ENCODE data around the gene RNPEPL1.

The RNPEPL1 gene

GRCh38 chr2:240566203-240567136, 1.8 kb upstream of the RNPEPL1 start:
- DNase-seq = peak; percentile 71

- no peak for DNase-seq
Measured at GRCh38 chr2:240567137-240567871, 980 bp upstream of the RNPEPL1 start.

DNA sequence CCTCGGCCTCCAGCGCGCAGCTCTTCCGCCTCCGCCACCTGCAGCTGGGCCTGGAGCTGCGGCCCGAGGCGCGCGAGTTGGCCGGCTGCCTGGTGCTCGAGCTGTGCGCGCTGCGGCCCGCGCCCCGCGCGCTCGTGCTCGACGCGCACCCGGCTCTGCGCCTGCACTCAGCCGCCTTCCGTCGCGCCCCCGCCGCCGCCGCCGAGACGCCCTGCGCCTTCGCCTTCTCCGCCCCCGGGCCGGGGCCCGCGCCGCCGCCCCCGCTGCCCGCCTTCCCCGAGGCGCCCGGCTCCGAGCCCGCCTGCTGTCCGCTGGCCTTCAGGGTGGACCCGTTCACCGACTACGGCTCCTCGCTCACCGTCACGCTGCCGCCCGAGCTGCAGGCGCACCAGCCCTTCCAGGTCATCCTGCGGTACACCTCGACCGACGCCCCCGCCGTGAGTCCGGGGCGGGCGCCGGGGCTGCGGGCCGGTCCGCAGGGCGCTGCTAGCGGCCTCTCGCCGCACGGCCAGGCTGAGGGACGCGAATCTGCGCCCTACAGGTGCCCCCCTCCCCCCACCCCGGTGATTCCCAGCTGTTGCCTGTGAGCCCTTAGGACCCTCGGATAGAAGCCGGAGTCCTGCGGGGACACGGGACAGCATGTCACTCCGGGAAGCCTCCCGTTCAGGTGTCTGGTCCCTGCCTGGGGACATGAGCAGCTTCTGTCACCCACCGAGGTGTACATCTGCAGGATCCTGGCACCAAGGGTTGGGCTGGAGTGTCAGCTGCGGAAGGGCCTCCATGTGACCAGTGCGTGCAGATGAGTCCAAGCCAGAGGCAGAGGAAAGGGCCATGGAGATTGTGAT, 616 bp downstream of the RNPEPL1 start:
- DNase-seq = peak; percentile 45

DNA sequence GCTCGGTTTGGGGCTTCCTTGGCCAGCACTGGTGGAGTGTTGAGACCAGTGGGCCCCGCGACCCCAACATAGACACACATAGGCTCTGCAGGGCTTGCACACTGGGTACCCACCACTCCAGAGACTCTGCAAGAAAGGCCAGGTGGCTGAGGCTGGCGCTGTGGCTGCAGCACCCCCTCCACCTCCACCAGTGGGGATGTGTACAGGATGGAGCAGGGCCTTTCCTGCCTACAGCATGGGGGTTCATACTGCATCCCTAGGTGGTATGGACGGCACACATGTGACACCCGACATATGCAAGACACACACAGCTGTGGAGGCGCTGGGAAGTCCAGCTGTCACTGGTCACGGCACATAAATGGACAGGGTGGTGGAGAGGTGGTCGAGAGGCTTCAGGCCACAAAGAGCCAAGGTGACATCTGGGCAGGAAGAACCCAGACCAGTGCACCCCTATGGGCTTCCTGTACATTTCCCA, 1.3 kb downstream of the RNPEPL1 start:
- DNase-seq = no peak

DNA sequence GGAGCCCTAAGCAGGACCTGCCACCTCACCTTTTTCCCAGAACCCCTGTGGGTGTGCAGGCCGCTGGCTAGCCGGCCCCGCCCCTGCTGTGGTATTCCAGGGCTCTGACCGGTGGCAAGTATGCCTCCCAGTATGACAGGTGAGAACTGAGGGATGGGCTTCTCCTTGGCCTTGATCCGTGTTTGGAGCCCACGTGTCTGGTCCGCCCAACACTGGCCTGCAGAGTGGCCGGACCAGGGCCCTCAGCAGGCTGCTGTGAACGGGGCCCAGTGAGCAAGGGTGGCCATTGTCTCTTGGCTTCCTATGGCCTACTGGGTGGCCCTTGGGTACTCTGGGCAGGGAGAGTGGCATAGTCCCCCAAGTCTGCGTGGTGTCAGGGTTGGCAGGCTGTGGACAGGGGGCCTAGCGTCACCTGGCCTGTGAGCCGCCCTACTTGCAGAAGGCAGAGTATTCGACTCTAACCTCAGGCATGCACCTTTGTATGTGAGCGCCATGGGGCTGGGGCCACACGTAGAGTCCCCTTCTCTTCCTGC, 1.8 kb downstream of the RNPEPL1 start:
- DNase-seq = no peak

- DNase-seq = no peak
Measured at GRCh38 chr2:240570531-240571313, 2.4 kb downstream of the RNPEPL1 start.

DNA sequence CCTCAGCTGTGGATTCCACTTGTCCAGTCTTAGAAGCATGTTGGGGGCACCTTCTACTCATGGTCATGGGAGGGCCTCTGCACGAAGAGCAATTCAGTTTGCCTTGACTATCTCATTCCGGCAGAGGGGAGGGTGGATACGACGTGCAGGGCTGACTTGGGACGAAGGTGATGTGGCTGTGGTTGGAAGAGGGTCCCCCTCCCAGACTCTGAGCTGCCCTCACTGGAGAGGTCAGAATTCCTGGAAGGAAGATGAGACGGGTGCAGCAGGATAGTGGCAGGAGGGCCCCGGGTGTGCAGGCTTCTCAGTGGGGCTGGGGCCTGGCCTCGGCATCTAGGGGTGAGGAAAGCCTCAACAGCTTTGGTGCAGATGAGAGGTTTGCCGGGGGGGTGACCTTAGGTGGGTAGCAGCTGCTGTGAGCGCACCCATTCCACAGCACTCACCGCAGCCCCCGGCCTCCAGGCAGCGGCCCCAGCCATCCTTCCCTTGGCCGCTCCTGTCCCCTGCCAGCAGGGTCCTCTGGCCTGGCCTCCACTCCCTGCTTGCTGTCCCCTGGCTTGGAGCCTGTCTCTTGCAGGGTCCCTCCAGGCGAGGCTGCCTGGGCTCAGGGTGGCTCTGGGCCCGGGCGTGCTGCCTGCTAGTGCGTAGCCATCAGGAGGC, 3.2 kb downstream of the RNPEPL1 start:
- no peak for DNase-seq

DNA sequence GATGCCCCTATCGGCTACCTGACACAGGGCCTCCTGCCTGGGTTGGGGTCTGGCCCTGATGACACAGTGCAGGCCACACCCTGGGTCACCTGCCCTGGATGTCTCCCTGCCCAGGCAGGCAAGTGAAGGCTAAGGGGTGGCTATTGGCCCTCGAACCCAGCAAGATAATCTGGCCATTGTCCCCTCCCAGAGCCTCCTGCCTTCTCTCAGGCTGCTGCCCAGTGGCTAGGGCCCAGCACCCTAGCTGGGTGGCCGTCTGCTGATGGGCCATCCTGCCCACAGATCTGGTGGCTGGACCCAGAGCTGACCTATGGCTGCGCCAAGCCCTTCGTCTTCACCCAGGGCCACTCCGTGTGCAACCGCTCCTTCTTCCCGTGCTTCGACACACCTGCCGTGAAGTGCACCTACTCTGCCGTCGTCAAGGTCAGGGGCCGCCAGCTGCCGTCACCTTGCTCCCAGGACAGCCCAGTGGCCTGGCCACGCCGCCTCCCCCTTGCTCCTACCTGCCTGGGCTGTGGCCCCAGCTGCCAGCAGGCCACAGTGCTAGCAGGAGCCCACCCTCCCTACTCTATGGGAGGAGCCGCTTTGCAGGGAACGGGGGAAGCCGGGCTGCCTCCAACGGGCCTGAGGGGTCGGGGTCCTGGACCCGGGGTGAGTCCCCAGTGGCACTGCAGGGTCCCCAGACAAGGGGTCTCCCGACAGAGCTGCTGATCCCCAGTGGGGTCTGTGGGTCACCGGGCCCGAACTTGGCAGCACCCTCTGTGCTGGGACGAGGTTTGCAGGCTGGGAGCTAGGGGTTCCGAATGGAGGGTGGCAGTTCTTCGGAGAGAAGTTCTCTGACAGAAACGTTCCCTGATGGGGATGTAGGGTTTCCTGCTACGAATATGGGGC, 4.1 kb downstream of the RNPEPL1 start:
- DNase-seq = no peak

GRCh38 chr2:240573071-240573515, 4.8 kb downstream of the RNPEPL1 start:
- no peak for DNase-seq

DNA sequence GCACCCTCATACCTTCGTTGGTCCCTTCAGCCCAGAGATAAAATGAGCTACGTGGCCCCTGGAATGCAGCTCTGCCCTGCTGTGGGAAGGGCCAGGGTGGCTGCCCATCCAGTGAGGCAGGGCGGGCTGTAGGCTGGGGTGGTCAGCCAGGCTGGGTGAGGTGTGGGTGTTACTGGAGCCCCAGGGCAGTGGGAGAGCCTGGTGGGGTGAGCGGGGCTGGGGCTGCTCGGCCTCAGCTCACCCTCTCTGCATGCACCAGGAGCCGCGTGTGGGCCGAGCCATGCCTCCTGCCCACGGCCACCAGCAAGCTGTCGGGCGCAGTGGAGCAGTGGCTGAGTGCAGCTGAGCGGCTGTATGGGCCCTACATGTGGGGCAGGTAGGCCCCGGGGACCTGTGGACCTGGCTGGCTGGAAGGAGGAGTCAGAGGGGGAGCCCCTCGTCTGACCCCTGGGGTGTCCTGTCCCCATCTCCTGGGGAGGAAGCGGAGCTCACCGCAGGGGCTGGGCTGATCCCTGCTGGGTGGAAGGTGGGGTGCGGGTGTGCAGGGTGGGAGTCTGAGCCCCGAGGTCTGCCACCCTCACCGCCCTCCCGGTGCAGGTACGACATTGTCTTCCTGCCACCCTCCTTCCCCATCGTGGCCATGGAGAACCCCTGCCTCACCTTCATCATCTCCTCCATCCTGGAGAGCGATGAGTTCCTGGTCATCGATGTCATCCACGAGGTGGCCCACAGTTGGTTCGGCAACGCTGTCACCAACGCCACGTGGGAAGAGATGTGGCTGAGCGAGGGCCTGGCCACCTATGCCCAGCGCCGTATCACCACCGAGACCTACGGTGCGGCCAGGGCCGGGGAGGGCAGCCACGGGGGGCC, 5.5 kb downstream of the RNPEPL1 start:
- no peak for DNase-seq

DNA sequence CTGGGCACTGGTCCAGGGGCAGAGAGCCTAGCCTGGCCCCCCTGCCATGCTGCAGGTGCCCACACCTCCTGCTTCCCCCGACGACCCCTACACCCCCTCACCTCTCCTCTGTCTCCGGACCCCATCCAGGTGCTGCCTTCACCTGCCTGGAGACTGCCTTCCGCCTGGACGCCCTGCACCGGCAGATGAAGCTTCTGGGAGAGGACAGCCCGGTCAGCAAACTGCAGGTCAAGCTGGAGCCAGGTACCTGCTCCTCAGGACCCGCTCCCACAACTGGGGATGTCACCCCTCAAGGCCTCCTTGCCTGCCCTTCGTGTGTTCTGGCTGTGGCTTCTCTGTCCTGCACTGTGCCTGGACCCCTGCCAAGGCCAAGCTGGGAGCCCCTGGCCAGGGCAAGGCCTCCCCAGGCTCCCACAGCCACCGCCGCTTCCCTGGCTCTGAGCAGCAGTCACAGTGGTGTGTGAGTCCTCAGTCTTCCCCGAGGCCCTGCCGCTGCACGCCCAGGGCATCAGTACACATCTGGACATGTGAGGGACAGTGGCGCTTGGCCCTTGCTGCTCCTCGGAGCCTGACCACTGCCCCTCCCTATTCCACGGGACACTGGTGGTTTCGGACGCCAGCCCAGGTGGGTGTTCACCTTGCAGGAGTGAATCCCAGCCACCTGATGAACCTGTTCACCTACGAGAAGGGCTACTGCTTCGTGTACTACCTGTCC, 6.3 kb downstream of the RNPEPL1 start:
- DNase-seq = no peak

GRCh38 chr2:240575101-240575965, 7.0 kb downstream of the RNPEPL1 start:
- no peak for DNase-seq

- no peak for DNase-seq
Measured at GRCh38 chr2:240576036-240576435, 7.8 kb downstream of the RNPEPL1 start.

- no peak for DNase-seq
Measured at GRCh38 chr2:240576436-240577205, 8.3 kb downstream of the RNPEPL1 start.

DNA sequence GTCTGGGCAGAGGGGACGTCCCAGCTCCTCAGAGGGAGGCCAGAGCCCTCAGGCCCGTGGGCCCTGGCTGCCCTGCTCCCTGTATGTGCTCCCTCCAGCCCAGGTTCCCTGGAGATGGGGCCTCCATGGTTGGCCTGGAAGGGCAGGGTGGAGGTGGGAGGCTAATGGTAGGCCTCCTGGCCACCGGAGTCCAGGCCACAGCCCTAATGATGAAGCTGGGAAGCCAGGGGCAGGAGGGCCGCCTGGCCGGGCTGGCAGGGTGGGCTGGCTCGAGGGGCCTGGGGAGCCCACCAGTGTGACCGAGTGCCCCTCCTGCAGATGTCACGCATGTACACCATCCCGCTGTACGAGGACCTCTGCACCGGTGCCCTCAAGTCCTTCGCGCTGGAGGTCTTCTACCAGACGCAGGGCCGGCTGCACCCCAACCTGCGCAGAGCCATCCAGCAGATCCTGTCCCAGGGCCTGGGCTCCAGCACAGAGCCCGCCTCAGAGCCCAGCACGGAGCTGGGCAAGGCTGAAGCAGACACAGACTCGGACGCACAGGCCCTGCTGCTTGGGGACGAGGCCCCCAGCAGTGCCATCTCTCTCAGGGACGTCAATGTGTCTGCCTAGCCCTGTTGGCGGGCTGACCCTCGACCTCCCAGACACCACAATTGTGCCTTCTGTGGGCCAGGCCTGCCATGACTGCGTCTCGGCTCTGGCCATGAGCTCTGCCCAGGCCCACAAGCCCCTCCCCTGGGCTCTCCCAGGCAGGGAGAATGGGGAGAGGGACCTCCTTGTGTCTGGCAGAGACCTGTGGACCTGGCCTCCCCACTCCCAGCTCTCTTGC, 9.2 kb downstream of the RNPEPL1 start:
- DNase-seq = no peak

- no peak for DNase-seq
Measured at GRCh38 chr2:240578110-240578450, 9.8 kb downstream of the RNPEPL1 start.
